RCC 7860 (cell line): ENCODE measurements around the gene CA5B.
"Not testable (repeated sequence)": the region's sequence is repeated elsewhere in the genome, so short reads cannot be mapped to it uniquely, and the experiment has no call there.

ENCODE experiments used
- DNase-seq: peaks from one replicate; pipeline ENCODE4 v3.0.0-alpha.2; 2015; ENCODE audit warnings: low spot score
- FAIRE-seq: peaks from 2 replicates; lab custom pipeline; 2012; peaks lifted over from hg19 to GRCh38; lab: Jason Lieb, UNC

CA5B gene

DNA sequence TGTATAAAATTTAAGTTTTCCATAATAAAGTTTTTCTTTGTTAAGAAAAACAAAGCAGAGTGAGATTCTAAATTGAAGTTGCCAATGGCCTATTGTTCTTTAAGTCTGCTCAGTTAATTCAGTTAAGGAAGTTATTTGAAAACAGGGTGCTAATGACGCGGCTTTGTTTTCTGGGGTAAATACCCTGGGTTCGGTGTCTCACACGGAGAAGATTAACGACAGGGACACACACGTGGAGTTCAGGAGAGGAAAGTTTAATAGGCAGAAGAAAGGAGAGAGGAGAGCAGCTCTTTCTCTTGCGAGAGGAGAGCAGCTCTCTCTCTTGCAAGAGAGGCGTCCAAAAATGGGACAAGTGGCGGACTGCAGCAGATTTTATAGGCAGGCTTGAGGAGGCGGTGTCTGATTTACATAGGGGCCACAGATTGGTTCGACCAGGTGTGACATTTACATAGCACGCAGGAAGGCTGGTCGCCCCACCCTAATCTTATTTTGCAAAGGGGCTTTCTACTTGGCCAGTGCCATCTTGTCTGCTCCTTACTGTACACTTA, 9.6 kb downstream of the CA5B start:
- no peak for FAIRE-seq
- DNase-seq = no peak

DNA sequence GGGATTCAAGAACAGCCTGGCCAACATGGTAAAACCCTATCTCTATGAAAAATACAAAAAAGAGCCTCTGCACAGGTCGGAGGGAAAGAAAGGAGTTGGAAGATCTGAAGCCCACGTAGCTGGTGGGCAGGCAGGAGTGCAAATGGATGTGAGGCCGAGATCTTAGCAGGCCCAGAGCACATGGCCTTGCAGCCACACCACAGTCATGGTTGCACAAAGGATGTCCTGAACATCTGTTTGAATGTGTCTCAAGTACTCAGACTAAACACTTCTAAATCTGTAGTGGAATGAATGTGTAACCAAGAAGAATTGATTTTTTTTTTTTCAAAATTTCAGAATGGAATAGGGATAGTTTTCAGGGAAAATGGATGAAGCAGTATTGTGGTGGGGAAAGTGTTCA, 10.8 kb downstream of the CA5B start:
- FAIRE-seq (no peak), DNase-seq (no peak)

DNA sequence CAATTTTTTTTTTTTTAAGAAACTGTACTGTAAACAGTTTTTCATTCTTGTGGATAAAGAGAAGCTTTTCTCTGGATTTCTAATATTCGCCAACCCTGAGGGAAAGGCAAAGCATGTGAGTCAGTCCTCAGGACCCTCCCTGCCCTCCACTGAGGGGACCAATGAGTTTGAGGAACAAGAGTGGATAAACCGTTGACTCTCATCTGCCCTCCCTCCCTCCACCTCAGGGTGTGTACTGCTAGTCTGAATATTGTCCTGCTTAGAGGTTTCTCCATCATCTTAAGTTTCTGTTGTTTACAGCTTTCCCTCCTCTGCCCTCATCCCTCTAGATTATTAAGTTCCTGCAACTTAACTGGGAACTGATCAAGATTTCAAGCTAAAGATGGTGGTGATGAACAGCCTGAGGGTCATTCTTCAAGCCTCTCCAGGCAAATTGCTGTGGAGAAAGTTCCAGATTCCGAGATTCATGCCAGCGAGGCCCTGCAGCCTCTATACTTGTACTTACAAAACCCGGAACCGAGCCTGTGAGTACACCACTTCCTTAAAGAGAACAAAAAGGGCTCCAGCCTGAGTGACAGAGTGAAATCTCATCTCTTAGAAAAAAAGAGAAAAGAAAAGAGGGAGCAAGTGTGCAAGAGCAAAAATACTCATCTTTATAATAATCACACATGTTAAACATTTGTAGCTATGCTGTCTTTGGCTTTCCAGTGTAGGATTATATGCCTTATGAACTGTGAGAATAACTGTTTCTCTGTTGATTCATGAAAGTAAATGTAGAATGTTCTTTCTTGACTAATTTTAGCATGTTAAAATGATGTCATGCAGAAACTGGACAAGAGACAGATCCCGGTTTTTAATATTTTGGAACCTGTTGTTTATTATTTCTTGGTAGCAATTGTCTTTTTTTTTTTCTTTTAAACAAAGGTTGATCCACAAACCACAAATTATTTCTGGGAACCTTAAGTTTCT, 11.9 kb downstream of the CA5B start:
- no peak for FAIRE-seq

DNA sequence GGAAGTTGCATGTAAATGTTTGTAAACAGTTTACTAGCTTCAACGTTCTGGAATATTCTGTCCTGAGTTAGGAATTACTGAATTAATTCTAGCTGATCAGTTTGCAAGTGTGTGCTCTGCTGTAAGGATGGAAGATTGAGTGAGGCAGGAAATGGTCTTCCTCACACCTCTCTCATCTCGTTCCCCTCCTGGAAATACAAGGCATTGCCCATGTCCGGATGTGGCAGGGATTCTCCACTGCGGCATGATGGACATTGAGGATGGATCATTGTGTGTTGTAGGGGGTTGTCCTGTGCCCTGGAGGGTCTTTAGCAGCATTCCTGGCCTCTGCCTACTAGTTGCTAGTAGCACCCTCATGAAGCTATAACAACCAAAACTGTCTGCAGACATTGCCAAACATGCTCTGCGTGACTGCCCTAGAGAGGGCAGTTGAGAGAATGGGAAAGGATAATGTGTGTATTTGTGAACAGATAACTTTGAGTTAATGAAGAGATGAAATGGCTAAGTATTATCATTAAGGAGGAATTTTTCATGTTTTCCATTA, 12.6 kb downstream of the CA5B start:
- no peak for FAIRE-seq

More for the DNA sequence above, 11.9 kb downstream of the CA5B start:
- no peak for DNase-seq

DNA sequence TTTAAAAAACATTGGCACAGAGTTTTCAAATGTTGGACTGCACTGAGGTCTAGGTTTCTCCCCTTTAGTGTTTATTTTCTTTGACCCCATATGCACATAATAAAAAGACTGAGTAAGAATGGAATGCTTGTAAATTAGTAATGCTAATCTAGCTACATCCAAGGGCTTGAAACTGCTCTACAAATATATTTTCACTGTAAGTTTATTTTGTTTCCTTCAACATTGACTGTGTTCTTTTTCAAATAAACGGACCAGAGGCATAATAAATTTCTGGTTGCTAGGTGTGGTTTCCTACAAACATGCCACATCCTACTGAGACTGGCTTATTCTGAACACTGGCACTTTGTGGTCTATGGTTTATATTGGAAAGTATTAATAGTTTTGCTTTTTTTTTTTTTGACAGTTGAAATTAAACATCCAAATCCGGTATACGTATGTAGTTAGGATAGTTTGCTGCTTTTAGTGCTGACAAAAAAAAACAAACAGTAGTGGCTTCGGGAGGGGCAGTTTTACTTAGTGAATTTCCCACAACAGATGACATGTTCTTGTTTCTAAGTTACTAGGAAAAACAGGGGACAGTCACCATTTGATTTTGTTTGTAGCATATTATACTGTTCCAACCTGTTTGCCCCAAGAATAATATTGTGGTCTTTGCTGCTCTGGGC, 13.2 kb downstream of the CA5B start:
- no peak for FAIRE-seq
- DNase-seq = no peak

More for the DNA sequence above, 12.6 kb downstream of the CA5B start:
- no peak for DNase-seq

DNA sequence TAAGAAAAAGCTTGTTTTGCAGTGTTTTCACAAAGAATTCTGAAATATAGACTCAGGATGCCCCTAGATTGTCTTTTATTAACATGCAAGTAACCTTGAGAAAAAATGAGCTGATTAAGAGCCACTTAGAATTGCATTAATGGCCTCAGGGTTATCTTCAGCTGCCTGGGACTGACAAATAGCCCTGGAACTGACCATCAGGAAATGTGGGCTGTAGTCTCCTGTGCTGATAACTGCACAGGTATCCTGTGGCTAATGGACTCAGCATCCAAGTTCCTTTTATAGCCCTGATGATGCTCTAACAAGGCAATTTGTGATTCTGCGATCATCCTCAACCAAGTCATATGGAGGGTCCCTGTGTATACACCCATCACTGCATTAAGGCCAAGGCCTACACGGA, 17.0 kb downstream of the CA5B start:
- no peak for DNase-seq
- no peak for FAIRE-seq

DNA sequence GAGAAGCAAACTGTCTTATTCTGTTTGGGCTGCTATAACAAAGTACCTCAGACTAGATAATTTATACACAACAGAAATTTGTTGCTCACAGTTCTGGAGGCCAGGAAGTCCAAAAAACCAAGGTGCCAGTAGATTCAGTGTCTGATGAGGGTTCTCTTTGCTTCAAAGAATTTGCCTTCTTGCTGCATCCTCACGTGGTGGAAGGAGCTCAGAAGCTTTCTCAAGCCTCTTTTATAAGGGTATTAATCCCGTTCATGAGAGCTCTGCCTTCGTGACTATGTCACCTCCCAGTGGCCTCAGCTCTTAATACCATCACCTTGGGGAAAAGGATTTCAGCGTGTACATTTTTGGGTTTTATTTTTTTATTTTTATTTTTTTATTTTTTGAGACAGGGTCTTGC, 20.1 kb downstream of the CA5B start:
- no peak for DNase-seq

DNA sequence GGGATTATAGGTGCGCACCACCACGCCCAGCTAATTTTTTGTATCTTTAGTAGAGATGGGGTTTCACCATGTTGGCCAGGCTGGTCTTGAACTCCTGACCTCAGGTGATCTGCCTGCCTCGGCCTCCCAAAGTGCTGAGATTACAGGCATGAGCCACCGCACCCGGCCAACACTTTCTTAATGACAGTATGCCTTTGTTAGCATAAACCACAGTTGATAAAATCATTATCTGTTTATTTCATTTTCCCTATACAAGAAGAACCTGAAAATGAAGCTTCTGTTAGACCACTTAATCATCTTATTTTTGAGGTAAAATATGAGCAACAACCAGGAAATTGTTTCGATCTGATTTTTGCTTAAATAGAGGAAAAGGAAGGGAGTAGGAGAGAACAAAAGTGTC, 21.8 kb downstream of the CA5B start:
- DNase-seq, FAIRE-seq: not testable (repeated sequence)

More for the DNA sequence above, 20.1 kb downstream of the CA5B start:
- no peak for FAIRE-seq

DNA sequence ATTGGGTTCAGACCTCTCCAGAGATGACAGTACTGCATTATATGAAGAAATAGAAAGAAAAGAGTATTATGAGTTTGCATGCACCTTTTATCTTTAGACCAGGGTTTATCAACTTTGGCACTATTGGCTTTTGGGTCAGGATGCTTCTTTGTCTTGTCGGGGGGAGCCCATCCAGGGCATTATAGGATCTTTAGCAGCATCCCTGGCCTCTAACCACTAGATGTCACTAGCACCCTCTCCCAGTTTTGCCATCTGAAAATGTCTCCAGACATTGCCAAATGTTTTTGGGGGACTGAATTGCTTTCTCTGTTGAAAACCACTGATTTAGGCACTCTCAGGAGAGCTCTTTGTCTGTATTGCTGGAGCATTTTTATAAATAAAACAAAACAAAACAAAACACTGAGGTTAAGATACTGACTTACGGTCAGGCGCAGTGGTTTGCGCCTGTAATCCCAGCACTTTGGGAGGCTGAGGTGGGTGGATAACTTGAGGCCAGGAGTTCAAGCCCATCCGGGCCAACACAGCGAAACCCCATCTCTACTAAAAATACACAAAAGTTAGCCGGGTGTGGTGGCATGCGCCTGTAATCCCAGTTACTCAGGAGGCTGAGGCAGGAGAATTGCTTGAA, 23.6 kb downstream of the CA5B start:
- FAIRE-seq (no peak), DNase-seq (no peak)

DNA sequence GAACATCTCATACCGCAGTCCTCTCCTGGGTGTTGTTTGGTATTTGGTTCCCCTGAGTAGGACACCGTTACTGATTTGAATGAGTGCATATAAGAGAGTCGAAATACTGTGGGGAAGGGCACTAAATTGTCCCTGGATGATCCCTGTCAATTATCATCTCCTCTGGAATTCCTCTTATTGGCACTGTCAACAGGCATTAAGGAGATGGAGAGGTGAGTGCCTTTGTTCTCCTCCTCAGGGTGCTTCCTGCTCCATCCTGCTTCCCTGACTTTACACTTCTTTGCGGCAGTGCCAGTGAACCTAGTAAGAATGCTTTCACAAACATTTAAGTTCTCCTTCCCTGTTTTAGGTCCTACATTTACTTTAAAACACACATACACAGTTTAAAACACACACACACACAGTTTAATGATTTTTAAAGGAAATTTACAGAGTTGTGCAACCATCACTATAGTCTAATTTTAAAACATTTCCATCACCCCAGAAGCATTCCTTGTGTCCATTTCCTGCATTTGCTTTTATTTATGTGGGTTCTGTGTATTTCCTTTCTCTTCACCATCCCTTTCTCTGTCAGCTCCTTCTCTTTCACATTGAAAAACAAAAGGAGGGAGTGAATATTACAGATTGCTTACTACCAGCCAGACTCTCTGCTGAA, 31.4 kb downstream of the CA5B start:
- FAIRE-seq (no peak), DNase-seq (no peak)

DNA sequence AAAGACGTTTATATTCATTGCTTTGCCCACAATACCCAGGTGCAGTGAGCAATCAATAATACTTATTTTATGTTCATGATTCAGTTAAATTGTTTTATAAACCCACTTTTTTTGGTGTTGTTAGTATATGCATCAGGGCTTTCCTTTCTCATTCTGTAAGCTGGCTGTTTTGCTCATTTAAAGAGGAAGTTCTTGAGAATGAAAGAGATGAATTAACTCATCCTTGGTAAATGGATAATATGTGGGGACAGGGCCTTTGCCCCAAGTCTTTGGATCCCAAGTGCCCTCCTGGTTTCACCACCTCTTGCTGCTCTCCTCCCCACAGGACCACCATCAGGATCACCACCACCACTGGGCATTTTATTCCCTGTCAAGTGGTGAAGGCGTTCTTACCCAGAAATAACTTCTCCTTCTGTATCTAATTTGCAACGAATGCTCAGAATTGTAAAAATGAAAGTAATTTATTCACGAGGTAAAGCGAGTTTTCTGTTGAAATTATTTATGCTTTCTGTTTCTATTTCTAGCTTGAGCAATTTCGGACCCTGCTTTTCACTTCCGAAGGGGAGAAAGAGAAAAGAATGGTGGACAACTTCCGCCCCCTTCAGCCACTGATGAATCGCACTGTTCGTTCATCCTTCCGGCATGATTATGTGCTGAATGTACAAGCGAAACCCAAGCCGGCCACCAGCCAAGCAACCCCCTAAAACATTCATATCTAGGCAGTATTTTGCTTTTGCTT, 44.1 kb downstream of the CA5B start:
- no peak for FAIRE-seq
- no peak for DNase-seq

DNA sequence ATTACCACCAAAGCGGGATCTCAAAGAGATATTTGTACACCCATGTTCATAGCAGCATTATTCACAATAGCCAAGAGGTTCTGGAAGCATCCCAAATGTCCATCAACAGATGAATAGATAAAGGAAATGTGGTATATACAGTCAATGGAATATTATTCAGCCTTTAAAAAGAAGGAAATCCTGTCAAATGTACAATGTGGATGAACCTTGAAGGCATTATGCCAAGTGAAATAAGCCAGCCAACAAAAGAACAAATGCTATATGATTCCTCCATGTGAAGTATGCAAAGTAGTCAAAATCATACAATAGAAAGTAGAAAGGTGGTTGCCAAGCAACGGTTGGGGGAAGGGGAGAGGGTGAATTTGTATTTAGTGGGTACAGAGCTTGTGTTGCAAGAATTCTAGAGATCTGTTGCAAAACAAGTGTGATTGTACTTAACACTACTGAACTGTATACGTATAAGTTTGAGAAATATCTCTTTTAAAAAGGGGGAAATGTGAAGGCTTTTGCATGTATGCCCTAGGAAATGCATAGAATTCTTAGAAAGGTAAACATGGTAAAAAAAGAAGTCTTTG, 47.2 kb downstream of the CA5B start:
- DNase-seq = no peak
- no peak for FAIRE-seq

DNA sequence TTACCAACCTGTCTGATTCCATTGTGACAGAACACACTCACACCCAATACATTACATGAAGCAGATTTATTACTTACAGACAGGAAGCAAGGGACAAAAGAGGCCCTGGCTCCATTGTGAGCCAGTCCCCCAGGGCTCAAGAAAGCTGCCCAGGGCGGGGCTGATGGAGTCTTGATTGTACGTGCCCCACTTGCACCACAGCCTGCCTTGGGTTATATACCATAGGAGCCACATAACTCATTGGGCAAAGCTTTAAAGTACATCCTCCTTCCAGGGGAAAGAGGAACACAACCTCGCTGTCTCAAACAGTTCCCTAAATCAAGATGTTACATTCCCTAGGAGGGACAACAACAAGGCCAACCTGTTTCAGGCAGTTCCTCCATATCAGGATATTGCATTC, 48.8 kb downstream of the CA5B start:
- no peak for FAIRE-seq
- no peak for DNase-seq

DNA sequence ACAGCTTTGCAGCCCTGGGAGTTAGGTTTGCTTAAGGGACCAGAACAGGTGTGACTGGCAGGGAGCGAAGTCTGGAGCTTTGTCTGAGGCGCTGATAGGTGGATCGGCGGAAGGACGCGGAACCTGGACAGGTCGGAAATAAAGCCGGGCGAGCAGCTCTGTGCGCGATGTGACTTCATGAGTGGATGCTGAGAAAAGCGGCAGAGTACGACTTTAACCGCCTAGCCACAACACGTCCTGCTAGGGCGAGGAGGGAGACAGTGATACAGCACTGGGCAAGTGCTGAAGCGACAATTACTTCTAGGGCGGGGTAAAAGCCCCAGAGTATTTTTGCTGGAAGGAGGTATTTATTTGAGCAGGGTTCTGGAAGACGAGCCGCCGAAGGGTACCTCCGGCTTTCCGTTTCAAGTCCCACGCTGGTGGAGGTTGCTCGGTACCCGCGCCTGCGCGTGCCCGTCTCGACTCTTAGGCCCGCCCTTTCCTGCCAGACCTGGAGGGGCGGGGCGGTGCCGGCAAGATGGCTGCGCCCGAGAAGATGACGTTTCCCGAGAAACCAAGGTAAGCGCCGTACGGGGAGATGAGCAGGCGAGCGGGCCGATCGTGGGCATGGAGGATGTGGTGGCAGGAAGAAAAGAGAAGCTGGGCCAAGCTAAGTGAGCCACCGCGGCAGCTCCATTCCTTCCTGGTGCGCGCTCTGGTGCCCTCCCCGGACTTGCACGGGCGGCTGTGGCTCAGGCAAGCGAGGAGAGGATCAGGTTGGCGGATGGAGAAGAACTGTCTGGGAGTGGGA, 52.1 kb downstream of the CA5B start, which contains the start of gene ZRSR2:
Gene ZRSR2 (plus strand): TSS at position 506 of the 790 bp plus-strand sequence. CDS start 12 bp downstream, at position 518.
- FAIRE-seq = peak; percentile 62
- DNase-seq = peak; percentile 49

DNA sequence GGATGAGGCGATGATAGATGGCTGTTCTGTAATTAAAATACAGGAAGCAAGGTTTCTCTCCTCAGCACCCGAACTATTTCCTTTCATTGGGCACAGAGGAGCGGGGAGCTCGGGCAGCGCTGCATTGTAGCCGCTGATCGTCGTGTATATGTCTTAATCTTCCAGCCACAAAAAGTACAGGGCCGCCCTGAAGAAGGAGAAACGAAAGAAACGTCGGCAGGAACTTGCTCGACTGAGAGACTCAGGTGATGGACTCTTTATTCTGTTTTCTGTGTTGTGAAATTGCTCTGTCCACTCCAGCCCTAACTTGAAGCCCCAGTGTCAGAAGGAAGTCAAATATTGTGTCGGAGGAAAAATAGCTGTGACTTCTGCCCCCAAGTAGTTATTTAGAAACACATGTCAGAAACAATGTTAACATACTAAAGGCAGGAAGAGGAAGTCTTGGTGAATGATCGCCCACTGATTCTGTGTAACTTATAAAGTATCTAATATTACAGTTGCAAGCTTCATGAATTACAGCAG, 52.8 kb downstream of the CA5B start:
- DNase-seq (peak; percentile 10), FAIRE-seq (no peak)

DNA sequence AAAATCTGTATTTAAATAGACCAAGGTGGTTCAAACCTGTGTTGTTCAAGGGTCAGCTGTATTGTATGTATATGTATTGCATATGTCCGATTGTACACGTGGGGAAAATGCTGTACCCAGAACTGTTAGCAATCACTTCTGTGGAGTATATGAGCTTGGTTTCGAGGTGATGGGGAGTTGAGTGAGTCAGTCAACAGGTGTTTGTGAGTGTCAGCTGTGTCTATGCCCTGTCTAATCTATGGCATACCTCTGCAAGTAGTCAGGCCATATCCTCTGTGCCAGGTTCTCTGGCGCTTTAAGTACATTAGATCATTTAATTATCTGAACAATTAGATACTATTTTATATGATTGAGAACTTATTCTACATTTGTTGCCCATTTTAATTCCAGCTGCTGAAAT, 59.6 kb downstream of the CA5B start:
- DNase-seq (no peak), FAIRE-seq (no peak)

DNA sequence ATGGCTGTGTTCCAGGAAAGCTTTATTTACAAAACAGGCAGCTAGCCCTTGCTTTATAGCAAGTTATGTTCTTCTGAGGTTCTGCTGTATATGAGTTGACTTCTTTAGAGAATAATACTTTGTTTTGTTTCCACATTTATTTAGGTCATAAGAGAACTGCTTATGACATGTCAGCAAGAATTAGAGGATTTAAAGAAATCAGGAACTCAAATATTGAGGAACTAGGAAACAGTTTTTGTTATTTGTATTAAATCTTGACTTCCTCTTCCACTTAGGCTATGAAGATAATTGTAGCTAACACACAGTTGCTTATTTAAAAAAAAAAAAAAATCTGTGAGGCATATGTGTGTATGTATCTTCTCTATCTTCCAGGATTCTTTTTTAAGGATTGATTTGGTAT, 66.5 kb downstream of the CA5B start:
- DNase-seq = no peak
- FAIRE-seq = no peak

DNA sequence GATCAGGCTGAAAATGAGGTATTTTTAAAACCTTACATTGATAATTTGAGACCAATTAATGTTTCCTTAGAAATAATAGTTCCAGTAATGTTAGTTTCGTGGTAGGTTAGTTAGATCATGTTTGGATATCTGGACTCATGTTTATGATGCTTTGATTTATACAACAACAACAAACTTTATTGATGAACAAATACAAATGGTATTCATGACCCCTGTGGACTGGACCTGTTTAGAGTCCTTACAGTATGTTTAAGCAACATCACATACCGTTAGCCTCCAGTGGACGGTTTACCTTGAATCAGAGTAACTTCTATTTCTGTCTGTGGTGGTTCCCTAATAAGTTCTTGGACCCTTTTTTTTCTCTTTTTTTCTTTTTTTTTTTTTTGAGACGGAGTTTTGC, 70.2 kb downstream of the CA5B start:
- FAIRE-seq = no peak

More for the DNA sequence above, 70.2 kb downstream of the CA5B start:
- no peak for DNase-seq
